Progenitor cell of endocrine pancreas (in vitro differentiated cells): ENCODE measurements around the gene WFDC10B. TPM values are rescaled to one million over a fixed set of nuclear protein-coding genes. Genes with fewer than 3 reads are reported as not detected.
"Not testable (repeated sequence)": the region's sequence is repeated elsewhere in the genome, so short reads cannot be mapped to it uniquely, and the experiment has no call there.

Source experiments
- DNase-seq: peaks from one replicate; pipeline ENCODE4 v3.0.0; 2021; ENCODE audit warnings: low spot score; ENCODE audit not compliant: unreplicated experiment
- H3K27ac Mint-ChIP-seq: 2 replicates; pipeline ENCODE4 v1.8.0; 2021; ENCODE audit warnings: mild to moderate bottlenecking, moderate library complexity, mixed read lengths
- H3K27me3 Mint-ChIP-seq: 2 replicates; pipeline ENCODE4 v1.8.0; 2021; ENCODE audit warnings: mixed read lengths
- H3K36me3 Mint-ChIP-seq: 2 replicates; pipeline ENCODE4 v1.8.0; 2022; ENCODE audit warnings: mixed read lengths; ENCODE audit not compliant: insufficient read depth
- H3K4me1 Mint-ChIP-seq: 2 replicates; pipeline ENCODE4 v1.8.0; 2021; ENCODE audit warnings: low read depth, mixed read lengths
- H3K4me3 Mint-ChIP-seq: 2 replicates; pipeline ENCODE4 v1.8.0; 2021; ENCODE audit warnings: low read depth, mild to moderate bottlenecking, moderate library complexity, mixed read lengths
- H3K9me3 Mint-ChIP-seq: 2 replicates; pipeline ENCODE4 v1.8.0; 2021; ENCODE audit warnings: low read depth, mixed read lengths
- total RNA-seq: library from RNA; stranded (reverse); gene quantifications from 2 replicates; pipeline ENCODE4 v1.2.1, GENCODE V29; 2021
- TF ChIP-seq, protein P1 (sequence below): fragments of 200-600 bp; sonication (generic); IDR thresholded peaks from one replicate; pipeline ENCODE4 v1.5.0; 2021; ENCODE audit warnings: antibody characterized with exemption, mild to moderate bottlenecking; ENCODE audit not compliant: unreplicated experiment

The WFDC10B gene
- total RNA-seq, 1 donor from 2014 or later = not detected

DNA sequence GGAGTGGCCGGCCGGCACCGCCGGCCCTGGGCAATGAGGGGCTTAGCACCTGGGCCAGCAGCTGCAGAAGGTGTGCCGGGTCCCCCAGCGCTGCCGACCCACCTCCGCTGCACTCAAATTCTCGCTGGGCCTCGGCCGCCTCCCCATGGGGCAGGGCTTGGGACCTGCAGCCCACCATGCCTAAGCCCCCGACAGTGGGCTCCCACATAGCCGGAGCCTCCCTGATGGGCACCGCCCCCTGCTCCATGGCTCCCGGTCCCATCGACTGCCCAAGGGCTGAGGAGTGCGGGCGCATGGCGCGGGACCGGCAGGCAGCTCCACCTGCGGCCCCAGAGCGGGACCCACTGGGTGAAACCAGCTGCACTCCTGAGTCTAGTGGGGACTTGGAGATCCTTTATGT, 31.2 kb upstream of the WFDC10B start:
- peaks cover 22% of the 10 kb centered on the region for H3K9me3 Mint-ChIP-seq
- no peaks in the 10 kb centered on the region for H3K27me3 Mint-ChIP-seq
- peaks cover under 1% of the 10 kb centered on the region for H3K36me3 Mint-ChIP-seq
- H3K27ac Mint-ChIP-seq = no peak overlapping the region
- TF ChIP-seq, protein P1, sequence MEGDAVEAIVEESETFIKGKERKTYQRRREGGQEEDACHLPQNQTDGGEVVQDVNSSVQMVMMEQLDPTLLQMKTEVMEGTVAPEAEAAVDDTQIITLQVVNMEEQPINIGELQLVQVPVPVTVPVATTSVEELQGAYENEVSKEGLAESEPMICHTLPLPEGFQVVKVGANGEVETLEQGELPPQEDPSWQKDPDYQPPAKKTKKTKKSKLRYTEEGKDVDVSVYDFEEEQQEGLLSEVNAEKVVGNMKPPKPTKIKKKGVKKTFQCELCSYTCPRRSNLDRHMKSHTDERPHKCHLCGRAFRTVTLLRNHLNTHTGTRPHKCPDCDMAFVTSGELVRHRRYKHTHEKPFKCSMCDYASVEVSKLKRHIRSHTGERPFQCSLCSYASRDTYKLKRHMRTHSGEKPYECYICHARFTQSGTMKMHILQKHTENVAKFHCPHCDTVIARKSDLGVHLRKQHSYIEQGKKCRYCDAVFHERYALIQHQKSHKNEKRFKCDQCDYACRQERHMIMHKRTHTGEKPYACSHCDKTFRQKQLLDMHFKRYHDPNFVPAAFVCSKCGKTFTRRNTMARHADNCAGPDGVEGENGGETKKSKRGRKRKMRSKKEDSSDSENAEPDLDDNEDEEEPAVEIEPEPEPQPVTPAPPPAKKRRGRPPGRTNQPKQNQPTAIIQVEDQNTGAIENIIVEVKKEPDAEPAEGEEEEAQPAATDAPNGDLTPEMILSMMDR = no peak
- no peak for DNase-seq
- no peak overlapping the region for H3K4me3 Mint-ChIP-seq
- H3K4me1 Mint-ChIP-seq = no peaks in the 10 kb centered on the region

DNA sequence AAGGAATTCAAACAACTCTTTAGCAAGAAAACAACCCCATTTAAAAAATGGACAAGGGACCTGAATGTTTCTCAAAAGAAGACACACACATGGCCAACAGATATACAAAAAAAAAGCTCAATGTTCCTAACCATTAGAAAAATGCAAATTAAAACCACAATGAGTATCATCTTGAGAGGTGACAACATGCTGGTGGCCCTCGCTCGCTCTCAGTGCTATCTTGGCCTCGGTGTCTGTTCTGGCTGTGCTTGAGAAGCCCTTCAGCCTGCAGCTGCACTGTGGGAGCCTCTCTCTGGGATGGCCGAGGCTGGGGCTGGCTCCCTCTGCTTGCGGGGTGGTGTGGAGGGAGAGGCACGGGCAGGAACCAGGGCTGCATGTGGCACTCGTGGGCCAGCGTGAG, 30.7 kb upstream of the WFDC10B start:
- Mint-ChIP-seq H3K4me1 (no peaks in the 10 kb centered on the region), H3K27ac (no peak overlapping the region), H3K36me3 (peaks cover 2% of the 10 kb centered on the region), H3K4me3 (no peak overlapping the region), H3K9me3 (peaks cover 24% of the 10 kb centered on the region), H3K27me3 (no peaks in the 10 kb centered on the region)
- DNase-seq = no peak
- TF ChIP-seq, protein P1 = no peak

DNA sequence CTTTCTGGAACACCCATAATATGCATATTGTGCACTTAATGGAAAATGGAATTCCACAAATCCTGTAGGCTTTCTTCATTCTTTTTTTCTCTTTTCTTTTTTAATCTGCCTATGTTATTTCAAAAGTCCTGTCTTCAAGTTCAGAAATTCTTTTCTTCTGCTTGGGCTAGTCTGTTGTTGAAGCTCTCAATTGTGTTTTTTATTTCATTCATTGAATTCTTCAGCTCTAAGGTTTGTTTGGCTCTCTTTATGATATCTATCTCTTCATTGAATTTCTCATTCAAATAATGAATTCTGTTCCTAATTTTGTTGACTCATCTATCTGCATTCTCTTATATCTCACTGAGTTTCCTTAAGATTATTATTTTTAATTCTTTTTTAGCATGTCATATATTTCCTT, 27.4 kb upstream of the WFDC10B start:
- no peaks in the 10 kb centered on the region for H3K27me3 Mint-ChIP-seq
- DNase-seq = no peak
- no peaks in the 10 kb centered on the region for H3K4me1 Mint-ChIP-seq
- no peak overlapping the region for H3K27ac Mint-ChIP-seq
- TF ChIP-seq, protein P1 = no peak
- H3K36me3 Mint-ChIP-seq = peaks cover 2% of the 10 kb centered on the region
- peaks cover 24% of the 10 kb centered on the region for H3K9me3 Mint-ChIP-seq
- no peak overlapping the region for H3K4me3 Mint-ChIP-seq

DNA sequence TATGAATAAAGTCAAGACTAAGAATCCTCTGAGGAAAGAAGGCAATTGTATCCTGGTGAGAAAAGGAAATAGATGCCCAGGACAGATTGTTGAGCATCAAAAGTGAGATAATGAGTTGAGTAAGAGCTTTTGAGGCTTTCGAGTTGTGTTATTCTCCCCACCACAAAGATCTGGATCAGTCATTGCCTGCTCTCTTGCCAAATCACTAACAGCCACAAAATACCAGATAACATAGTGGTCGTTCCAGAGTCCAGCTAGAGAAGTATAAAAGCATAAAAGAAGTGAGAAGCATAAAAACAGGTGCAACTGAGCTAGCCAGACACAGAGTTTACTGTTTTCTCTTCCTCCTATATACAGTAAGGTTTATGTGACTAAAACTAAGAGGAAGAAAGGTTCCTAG, 22.2 kb upstream of the WFDC10B start:
- H3K4me3 Mint-ChIP-seq = no peak overlapping the region
- DNase-seq = no peak
- H3K27ac Mint-ChIP-seq = no peak overlapping the region
- TF ChIP-seq, protein P1 = no peak
- H3K9me3 Mint-ChIP-seq = peaks cover 8% of the 10 kb centered on the region
- peaks cover 10% of the 10 kb centered on the region for H3K27me3 Mint-ChIP-seq
- H3K4me1 Mint-ChIP-seq = no peaks in the 10 kb centered on the region
- peaks cover 2% of the 10 kb centered on the region for H3K36me3 Mint-ChIP-seq

DNA sequence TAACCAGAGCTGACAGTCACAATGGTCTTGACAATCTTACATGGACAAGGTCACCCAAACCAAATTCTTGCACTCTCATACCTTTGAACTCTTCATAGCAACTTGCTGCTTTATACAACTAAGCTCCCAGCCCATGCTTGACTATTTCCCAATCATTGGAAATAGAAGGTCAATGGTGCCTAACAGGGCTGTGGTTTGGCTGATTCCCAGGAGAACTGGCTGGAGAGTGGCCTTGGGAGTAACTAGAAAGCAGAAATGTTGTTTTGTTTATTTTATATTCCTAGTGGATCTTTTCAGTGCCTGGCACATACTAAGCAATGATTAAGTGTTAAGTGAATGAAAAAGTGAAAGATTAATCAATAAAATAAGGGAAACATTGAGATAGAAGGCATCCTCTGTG, 20.3 kb upstream of the WFDC10B start:
- no peak overlapping the region for H3K27ac Mint-ChIP-seq
- no peaks in the 10 kb centered on the region for H3K36me3 Mint-ChIP-seq
- H3K4me3 Mint-ChIP-seq = no peak overlapping the region
- H3K9me3 Mint-ChIP-seq = no peaks in the 10 kb centered on the region
- no peak for DNase-seq
- H3K27me3 Mint-ChIP-seq = peaks cover 10% of the 10 kb centered on the region
- H3K4me1 Mint-ChIP-seq = no peaks in the 10 kb centered on the region
- TF ChIP-seq, protein P1 = no peak

DNA sequence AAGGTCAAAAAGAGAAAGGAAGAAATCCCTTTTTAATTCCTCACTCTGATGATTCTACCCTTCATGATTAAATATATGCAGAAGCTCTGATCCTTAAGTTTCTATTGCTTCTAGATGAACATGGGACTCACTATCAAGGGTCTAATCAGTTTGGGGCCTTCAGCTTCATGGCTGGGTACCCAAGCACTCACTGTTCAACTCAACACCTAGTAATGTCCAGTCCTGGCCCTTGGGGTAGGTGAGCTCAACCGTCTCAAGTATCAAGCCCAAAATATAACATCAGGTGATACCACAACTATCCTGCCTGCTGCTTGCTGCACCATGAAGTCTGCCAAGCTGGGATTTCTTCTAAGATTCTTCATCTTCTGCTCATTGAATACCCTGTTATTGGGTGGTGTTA, 17.2 kb upstream of the WFDC10B start, which contains the start of gene SPINT4:
TSS of gene SPINT4 (plus strand) at position 301 of the 400 bp plus-strand sequence. CDS start at position 322, 21 bp downstream.
- Mint-ChIP-seq H3K27ac (no peak within 1 kb of the TSS), H3K9me3 (peaks cover 10% of the 10 kb centered on the region), H3K4me3 (no peak within 1 kb of the TSS), H3K27me3 (peaks cover 9% of the 10 kb centered on the region), H3K36me3 (no peaks in the 10 kb centered on the region), H3K4me1 (no peaks in the 10 kb centered on the region)
- TF ChIP-seq, protein P1 = no peak
- DNase-seq = no peak

DNA sequence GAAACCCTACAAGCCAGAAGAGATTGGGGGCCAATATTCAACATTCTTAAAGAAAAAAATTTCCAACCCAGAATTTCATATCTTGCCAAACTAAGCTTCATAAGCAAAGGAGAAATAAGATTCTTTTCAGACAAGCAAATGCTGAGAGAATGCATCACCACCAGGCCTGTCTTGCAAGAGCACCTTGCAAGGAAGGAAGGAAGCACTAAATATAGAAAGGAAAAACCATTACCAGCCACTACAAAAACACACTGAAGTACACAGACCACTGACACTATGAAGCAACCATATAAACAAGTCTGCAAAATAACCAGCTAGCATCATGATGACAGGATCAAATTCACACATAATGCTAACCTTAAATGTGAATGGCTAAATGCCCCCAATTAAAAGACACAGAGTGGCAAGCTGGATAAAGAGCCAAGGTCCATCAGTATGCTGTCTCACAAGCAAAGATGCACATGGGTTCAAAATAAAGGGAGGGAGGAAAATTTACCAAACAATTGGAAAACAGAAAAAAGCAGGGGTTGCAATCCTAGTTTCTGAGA, 11.4 kb upstream of the WFDC10B start:
- not testable (repeated sequence) for DNase-seq, H3K4me1 Mint-ChIP-seq, H3K27ac Mint-ChIP-seq, H3K27me3 Mint-ChIP-seq, H3K4me3 Mint-ChIP-seq, H3K36me3 Mint-ChIP-seq
- peaks cover 12% of the 10 kb centered on the region for H3K9me3 Mint-ChIP-seq
